Measurements from ENCODE around the gene PVALB. TPM values are rescaled to one million over a fixed set of nuclear protein-coding genes. Genes with fewer than 3 reads are reported as not detected.
A peak's percentile ranks its signal among the peaks of the same experiment; 100 is the strongest.

PVALB gene, protein sequence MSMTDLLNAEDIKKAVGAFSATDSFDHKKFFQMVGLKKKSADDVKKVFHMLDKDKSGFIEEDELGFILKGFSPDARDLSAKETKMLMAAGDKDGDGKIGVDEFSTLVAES
- total RNA-seq (1 to 10 TPM in 1 of 9 donors, under 1 TPM in 1, not detected in 7; 0.65 to 3.3 TPM), polyA plus RNA-seq (1 to 10 TPM in 1 of 3 donors, under 1 TPM in 1, not detected in 1; 0.98 to 1.7 TPM)
- long read RNA-seq, donor 1, partial matches to known transcripts: 0 of 2 reads
- long read RNA-seq, donor 1, other reads (novel, unspliced or antisense): 0 of 2 reads
- long read RNA-seq, donor 2, partial matches to known transcripts: 0 of 2 reads
- long read RNA-seq, donor 2, other reads (novel, unspliced or antisense): 0 of 2 reads
- long read RNA-seq, donor 3, partial matches to known transcripts: 0 of 2 reads
- long read RNA-seq, donor 3, other reads (novel, unspliced or antisense): 0 of 2 reads
- long read RNA-seq, donor 4: 0 reads
- long read RNA-seq, donor 5: 0 reads
- long read RNA-seq, donor 6, partial matches to known transcripts: 0 of 1 reads
- long read RNA-seq, donor 6, other reads (novel, unspliced or antisense): 0 of 1 reads
- long read RNA-seq, donor 7: 0 reads
- long read RNA-seq, donor 8, partial matches to known transcripts: 0 of 1 reads
- long read RNA-seq, donor 8, other reads (novel, unspliced or antisense): 0 of 1 reads
- long read RNA-seq, donor 9: 0 reads
- long read RNA-seq, donor 10: 0 reads

DNA sequence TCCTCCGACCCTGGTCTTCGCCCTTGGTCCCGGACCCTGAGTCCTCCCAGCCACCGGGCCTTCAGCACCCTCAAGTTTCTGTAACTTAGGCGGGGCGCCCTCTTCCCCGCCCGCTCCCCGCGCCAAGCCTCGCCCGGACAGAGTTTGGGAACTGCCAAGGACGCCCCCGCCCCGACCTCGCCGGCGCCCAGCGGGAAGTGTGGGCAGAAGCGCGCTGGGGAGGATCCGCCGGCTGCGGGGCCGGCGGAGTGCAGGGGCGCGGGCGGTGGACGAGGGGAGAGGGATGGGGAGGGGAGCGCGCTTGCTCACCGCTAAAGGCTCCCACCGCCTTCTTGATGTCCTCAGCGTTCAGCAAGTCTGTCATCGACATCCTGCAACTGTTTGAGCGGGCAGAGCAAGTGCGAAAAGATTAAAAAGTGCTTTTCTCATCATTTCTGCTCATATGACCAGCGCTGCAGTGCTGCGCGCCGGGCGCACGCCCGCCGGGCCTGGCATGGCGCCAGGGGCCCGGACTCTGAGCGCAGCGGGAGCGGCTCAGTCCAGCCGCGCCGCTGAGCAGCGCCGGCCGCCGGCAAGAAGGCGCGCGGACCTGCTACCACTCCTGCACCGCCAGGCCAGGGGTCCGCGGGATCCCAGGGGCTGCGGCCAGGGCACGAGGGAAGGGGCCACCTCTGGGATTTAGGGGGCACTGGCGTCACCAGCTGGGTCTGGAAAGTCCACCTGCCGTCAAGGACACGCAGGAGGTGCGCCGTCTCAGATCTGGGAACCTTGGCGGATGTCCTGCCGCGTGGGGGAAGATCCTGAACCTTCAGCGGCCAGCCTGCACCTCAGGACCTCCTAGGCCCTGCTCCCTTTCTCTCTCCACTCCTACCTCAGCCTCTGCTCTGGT lies at the start of gene PVALB:
TSS of gene PVALB (minus strand) at position 400 of the 889 bp plus-strand sequence. CDS start at position 370, 30 bp downstream.
- TF ChIP-seq POLR2A (IDR thresholded peaks at IDR 0.05): no peak
- TF ChIP-seq, protein P1, sequence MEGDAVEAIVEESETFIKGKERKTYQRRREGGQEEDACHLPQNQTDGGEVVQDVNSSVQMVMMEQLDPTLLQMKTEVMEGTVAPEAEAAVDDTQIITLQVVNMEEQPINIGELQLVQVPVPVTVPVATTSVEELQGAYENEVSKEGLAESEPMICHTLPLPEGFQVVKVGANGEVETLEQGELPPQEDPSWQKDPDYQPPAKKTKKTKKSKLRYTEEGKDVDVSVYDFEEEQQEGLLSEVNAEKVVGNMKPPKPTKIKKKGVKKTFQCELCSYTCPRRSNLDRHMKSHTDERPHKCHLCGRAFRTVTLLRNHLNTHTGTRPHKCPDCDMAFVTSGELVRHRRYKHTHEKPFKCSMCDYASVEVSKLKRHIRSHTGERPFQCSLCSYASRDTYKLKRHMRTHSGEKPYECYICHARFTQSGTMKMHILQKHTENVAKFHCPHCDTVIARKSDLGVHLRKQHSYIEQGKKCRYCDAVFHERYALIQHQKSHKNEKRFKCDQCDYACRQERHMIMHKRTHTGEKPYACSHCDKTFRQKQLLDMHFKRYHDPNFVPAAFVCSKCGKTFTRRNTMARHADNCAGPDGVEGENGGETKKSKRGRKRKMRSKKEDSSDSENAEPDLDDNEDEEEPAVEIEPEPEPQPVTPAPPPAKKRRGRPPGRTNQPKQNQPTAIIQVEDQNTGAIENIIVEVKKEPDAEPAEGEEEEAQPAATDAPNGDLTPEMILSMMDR (IDR thresholded peaks at IDR 0.05): no peak
- Histone ChIP-seq H3K27me3 (peaks cover 41% of the 10 kb centered on the region), H3K36me3 (replicated peaks in 1 of 2) (no peaks in the 10 kb centered on the region), H3K4me1 (replicated peaks in 1 of 2) (peaks cover 11 to 15% of the 10 kb centered on the region in 2 donors), H3K4me3 (peak within 1 kb of the TSS in 1 of 4 donors; percentile 30), H3K9me3 (replicated peaks in 1 of 3) (no peaks in the 10 kb centered on the region), H3K27ac (no peak within 1 kb of the TSS)
- WGBS, 4 donors: 0 to 2% (median 1%) methylated on average over 14 to 75 of the region's 75 CpGs
- DNase-seq: peak in 5 of 7 donors; percentile 12 to 37 (median 29)
- intact Hi-C loops (cut with DNase I): no loop called here

DNA sequence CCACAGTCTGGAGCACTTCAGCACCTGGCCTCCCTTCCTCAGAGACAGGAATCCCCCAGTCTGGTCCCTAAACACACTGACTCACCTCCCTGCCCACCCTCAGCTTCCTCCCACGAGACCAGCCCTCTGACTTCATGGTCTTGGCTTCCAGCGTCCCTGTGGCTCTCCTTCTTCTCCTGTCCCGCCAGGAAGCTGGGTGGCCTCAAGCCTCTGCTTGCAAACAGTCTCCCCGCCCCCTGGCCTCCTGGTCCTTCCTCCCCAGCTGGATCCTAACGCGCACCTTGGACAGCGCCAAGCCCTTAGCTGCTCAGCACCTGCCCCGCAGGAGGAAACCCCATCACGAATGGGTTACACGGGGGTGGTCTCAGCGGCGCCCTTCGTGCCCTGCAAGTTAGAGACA lies 48.5 kb upstream of the PVALB start:
- TF ChIP-seq POLR2A (IDR thresholded peaks at IDR 0.05): no peak
- TF ChIP-seq, protein P1 (IDR thresholded peaks at IDR 0.05): no peak
- no peak for DNase-seq
- Histone ChIP-seq H3K27me3 (no peaks in the 10 kb centered on the region), H3K36me3 (replicated peaks in 1 of 2) (no peaks in the 10 kb centered on the region), H3K9me3 (replicated peaks in 1 of 3) (no peaks in the 10 kb centered on the region), H3K4me1 (replicated peaks in 1 of 2) (no peaks in the 10 kb centered on the region), H3K4me3 (no peak overlapping the region), H3K27ac (no peak overlapping the region)
- intact Hi-C loops (cut with DNase I): loop anchor here in 1 of 2 donors (10.0 kb wide), 1 partner anchor 311 kb away; no protein-coding TSS in a partner anchor
- 30 to 47% (median 34%) methylated on average over 7 to 13 of the region's 13 CpGs for WGBS, 4 donors

DNA sequence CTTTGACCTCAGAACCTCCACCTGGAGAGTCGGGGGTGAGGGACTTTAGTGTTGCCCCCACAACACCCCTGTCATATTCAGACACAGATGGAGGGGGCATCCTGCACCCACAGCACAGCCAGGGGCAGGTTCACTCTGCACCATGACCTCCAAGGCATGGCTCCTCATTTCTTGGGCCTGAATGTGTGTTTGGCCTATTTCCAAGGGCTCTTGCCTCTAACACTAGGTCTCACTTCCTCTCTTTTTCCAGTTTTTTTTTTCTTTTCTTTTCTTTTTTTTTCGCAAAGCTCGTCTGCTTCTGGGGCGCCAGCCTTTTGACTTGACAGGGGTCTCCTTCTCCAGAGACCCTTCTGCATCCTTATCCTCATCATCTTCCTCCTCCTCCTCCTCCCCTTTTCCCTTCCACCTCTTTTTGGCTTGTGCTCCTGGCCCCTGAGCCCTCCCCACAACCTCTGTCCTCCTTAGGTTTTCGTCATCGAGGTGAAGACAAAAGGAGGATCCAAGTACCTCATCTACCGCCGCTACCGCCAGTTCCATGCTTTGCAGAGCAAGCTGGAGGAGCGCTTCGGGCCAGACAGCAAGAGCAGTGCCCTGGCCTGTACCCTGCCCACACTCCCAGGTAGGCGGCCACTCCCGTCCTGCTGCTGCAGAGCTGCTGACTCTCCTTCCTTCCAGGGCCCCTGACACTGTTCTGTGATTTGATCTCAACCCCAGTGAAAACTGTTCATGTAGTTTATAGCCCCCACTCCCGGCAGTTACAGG lies 47.8 kb upstream of the PVALB start:
- H3K4me1 ChIP-seq (replicated peaks in 1 of 2): no peaks in the 10 kb centered on the region
- H3K9me3 ChIP-seq (replicated peaks in 1 of 3): no peaks in the 10 kb centered on the region
- intact Hi-C loops (cut with DNase I): loop anchor here in 1 of 2 donors (10.0 kb wide), 1 partner anchor 310 kb away; no protein-coding TSS in a partner anchor
- no peak overlapping the region for H3K4me3 ChIP-seq
- peak in 1 of 7 donors; percentile 43 for DNase-seq
- H3K27ac ChIP-seq: no peak overlapping the region
- no peaks in the 10 kb centered on the region for H3K27me3 ChIP-seq
- TF ChIP-seq, protein P1 (IDR thresholded peaks at IDR 0.05): no peak
- TF ChIP-seq POLR2A (IDR thresholded peaks at IDR 0.05): no peak
- 67 to 74% (median 72%) methylated on average over 12 to 14 of the region's 14 CpGs for WGBS, 4 donors
- H3K36me3 ChIP-seq (replicated peaks in 1 of 2): no peaks in the 10 kb centered on the region

All from adrenal gland (tissue), 19 donors.